Body of pancreas (tissue), 4 donors: Measurements from ENCODE around the gene NR1H2. TPM values are rescaled to one million over a fixed set of nuclear protein-coding genes. Genes with fewer than 3 reads are reported as not detected.

ENCODE experiments used
- ATAC-seq: fragments of 150-250 bp; one replicate; pipeline ENCODE4 v1.9.1; 2016
- DNase-seq, 4 donors: peaks; one replicate each; pipeline ENCODE4 v3.0.0-alpha.2; 2019
- H3K27ac ChIP-seq, 4 donors: fragments of 200-600 bp; sonication (generic); 1 replicate in 3 of 4; 2 replicates in 1 of 4; pipeline versions ENCODE4 v1.5.1 to v1.6.1; 2016 to 2019; ENCODE audit warnings: mild to moderate bottlenecking in 1 of 4, mixed read lengths in 1 of 4, moderate library complexity in 1 of 4
- H3K27me3 ChIP-seq, 2 donors: fragments of 200-600 bp; sonication (generic); one replicate each; pipeline ENCODE4 v1.6.0; 2016; ENCODE audit warnings: mild to moderate bottlenecking in 1 of 2
- H3K36me3 ChIP-seq, 2 donors: fragments of 200-600 bp; sonication (generic); replicated peaks in 1 of 2; 2 replicates each; pipeline ENCODE4 v1.5.1; 2016; ENCODE audit warnings: low read depth in 2 of 2; ENCODE audit not compliant: insufficient read depth in 1 of 2
- H3K4me1 ChIP-seq: fragments of 200-600 bp; sonication (generic); one replicate; pipeline ENCODE4 v1.6.0; 2016
- H3K4me3 ChIP-seq, 2 donors: fragments of 200-600 bp; sonication (generic); 1 replicate in 1 of 2; 2 replicates in 1 of 2; pipeline ENCODE4 v1.5.1; 2016 to 2019
- H3K9me3 ChIP-seq, 3 donors: fragments of 200-600 bp; sonication (generic); 1 replicate in 2 of 3; 2 replicates in 1 of 3; pipeline ENCODE4 v1.5.1; 2016
- CTCF ChIP-seq, 7 experiments: fragments of 450-650 bp in 4 of 7; fragments of 200-600 bp in 3 of 7; sonication (generic) in 3 of 7; IDR thresholded peaks; one replicate each; pipeline ENCODE4 v1.5.1; 2016 to 2019; ENCODE audit warnings: antibody characterized with exemption in 7 of 7
- POLR2A ChIP-seq, 3 donors: fragments of 450-650 bp; IDR thresholded peaks; one replicate each; pipeline ENCODE4 v1.6.1; 2016; ENCODE audit warnings: antibody characterized with exemption in 3 of 3, mild to moderate bottlenecking in 2 of 3
- WGBS, 2 donors: methylation state at CpG; one replicate each; pipeline ENCODE4 v1.1.5; 2017; 5-methylcytosine and 5-hydroxymethylcytosine counted together
- intact Hi-C: fragments of 100-400 bp; cut with DNase I; formaldehyde crosslinking; loops from one replicate; pipeline ENCODE4 v1.15.1; 2023
- total RNA-seq, 2 donors: library from RNA; depleted of rRNA; stranded (reverse); fragments of >200 nt; gene quantifications; one replicate each; pipeline ENCODE4 v1.1.0, GENCODE V29; 2016

NR1H2 gene
- total RNA-seq, 2 donors from 2014 or later = 43.2 to 50.1 TPM

- no peaks in the 10 kb centered on the region for H3K9me3 ChIP-seq
- H3K4me3 ChIP-seq = no peak overlapping the region
- ATAC-seq = no peak
- H3K27me3 ChIP-seq = peaks cover 0 to 6% of the 10 kb centered on the region in 2 donors
- H3K4me1 ChIP-seq = peaks cover 27% of the 10 kb centered on the region
- WGBS, 2 donors = 65 to 75% methylated on average over 7 of the region's 7 CpGs
- no peak for TF ChIP-seq CTCF (IDR thresholded peaks at IDR 0.05)
- no peak for TF ChIP-seq POLR2A (IDR thresholded peaks at IDR 0.05)
- no peak for DNase-seq
- intact Hi-C loops = no loop called here
- H3K27ac ChIP-seq = no peak overlapping the region
- no peaks in the 10 kb centered on the region for H3K36me3 ChIP-seq
Measured at GRCh38 chr19:50428772-50429463, 52.7 kb downstream of the NR1H2 start.

GRCh38 chr19:50430888-50431342 lies 54.7 kb downstream of the NR1H2 start:
- no peak for TF ChIP-seq POLR2A (IDR thresholded peaks at IDR 0.05)
- no peak for TF ChIP-seq CTCF (IDR thresholded peaks at IDR 0.05)
- H3K36me3 ChIP-seq = no peaks in the 10 kb centered on the region
- WGBS, 2 donors = 23 to 41% methylated on average over 13 of the region's 13 CpGs
- intact Hi-C loops = no loop called here
- H3K4me3 ChIP-seq = no peak overlapping the region
- DNase-seq (no peak), ATAC-seq (no peak)
- H3K9me3 ChIP-seq = no peaks in the 10 kb centered on the region
- peak overlapping the region in 2 of 4 donors; percentile 20 to 81 for H3K27ac ChIP-seq
- peaks cover 27% of the 10 kb centered on the region for H3K4me1 ChIP-seq
- H3K27me3 ChIP-seq = peaks cover 0 to 6% of the 10 kb centered on the region in 2 donors

GRCh38 chr19:50431343-50432220 lies 55.3 kb downstream of the NR1H2 start:
- intact Hi-C loops = no loop called here
- whole genome bisulfite sequencing, 2 donors = 3% methylated on average over 21 to 49 of the region's 54 CpGs

More at GRCh38 chr19:50431343-50432220, 55.3 kb downstream of the NR1H2 start:
- H3K27me3 ChIP-seq = peaks cover 0 to 6% of the 10 kb centered on the region in 2 donors
- TF ChIP-seq CTCF (IDR thresholded peaks at IDR 0.05) (no peak), POLR2A (IDR thresholded peaks at IDR 0.05) (peak in 1 of 3 donors; percentile 74)
- ATAC-seq (peak; percentile 93), DNase-seq (peak; percentile 85 to 87 (median 86))
- H3K36me3 ChIP-seq = no peaks in the 10 kb centered on the region
- peaks cover 27% of the 10 kb centered on the region for H3K4me1 ChIP-seq
- H3K9me3 ChIP-seq = no peaks in the 10 kb centered on the region
- peak overlapping the region; percentile 15 to 57 for H3K4me3 ChIP-seq
- H3K27ac ChIP-seq = peak overlapping the region in 3 of 4 donors; percentile 20 to 81 (median 62)
